HG03342 (cell line): ENCODE measurements around the gene NTRK1.
"Not testable (repeated sequence)": the region's sequence is repeated elsewhere in the genome, so short reads cannot be mapped to it uniquely, and the experiment has no call there.

ENCODE experiments used
- ATAC-seq: cut with Tn5 transposase; IDR thresholded peaks from one replicate; pipeline ENCODE4 v1.9.1; 2021; ENCODE audit warnings: mild to moderate bottlenecking, moderate library complexity; ENCODE audit not compliant: unreplicated experiment

Gene NTRK1

DNA sequence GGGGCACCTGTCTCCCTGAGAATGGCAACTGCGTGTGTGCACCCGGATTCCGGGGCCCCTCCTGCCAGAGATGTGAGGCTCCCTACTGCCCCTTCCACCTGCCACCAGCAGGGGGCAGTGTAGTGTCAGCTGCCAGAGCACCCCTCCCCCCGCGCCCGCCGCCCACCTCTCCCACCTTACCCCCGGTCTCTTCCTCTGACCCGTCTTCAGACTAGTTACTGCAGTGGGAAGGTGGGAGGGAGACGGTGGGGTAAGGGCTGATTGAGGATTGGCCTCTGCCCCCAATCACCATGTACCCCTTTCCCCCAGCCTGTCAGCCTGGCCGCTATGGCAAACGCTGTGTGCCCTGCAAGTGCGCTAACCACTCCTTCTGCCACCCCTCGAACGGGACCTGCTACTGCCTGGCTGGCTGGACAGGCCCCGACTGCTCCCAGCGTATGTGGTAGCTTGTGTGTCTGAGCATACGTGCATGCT, 49.7 kb downstream of the NTRK1 start:
- no peak for ATAC-seq

DNA sequence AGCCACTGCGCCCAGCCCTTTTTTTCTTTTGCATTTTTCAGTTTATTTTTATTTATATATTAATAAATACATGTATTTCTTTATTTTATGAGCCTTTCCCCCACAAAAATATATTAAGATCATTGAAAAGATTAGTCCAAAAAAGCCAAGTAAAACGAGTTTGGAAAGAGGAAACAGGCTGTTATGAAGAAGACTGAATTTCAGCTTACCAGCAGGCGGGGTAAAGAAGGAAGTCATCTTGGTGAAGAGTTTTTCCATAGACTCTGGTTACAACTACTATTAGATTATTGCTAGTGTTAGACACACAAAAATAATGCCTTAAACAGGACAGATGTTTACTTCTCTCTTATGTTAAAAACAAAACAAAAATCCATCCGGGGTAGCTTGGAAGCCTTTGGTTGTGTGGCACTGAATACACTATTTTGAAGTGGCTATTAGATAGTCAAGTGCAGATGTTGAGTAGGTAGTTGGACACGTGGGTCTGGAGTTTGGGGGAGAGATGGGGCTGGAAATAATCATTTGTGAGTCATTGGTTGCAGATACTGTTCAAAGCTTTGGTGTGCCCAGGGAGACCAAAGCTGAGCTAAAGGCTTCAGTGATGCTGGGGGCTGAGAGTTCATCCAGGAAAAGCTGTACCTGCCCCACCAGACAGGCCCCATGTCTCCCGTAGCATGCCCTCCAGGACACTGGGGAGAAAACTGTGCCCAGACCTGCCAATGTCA, 51.1 kb downstream of the NTRK1 start:
- no peak for ATAC-seq

DNA sequence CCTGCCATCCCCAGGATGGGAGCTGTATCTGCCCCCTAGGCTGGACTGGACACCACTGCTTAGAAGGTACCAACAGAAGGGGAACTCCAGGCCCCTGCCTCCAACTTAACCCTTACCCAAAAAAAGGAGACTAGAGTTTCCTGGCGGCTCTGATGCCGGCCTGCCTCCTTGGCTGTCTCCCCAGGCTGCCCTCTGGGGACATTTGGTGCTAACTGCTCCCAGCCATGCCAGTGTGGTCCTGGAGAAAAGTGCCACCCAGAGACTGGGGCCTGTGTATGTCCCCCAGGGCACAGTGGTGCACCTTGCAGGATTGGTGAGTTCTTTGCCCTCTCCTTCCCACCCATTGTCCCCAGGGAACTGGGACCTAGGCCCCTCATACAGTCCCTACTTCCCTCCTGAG, 51.6 kb downstream of the NTRK1 start:
- no peak for ATAC-seq

DNA sequence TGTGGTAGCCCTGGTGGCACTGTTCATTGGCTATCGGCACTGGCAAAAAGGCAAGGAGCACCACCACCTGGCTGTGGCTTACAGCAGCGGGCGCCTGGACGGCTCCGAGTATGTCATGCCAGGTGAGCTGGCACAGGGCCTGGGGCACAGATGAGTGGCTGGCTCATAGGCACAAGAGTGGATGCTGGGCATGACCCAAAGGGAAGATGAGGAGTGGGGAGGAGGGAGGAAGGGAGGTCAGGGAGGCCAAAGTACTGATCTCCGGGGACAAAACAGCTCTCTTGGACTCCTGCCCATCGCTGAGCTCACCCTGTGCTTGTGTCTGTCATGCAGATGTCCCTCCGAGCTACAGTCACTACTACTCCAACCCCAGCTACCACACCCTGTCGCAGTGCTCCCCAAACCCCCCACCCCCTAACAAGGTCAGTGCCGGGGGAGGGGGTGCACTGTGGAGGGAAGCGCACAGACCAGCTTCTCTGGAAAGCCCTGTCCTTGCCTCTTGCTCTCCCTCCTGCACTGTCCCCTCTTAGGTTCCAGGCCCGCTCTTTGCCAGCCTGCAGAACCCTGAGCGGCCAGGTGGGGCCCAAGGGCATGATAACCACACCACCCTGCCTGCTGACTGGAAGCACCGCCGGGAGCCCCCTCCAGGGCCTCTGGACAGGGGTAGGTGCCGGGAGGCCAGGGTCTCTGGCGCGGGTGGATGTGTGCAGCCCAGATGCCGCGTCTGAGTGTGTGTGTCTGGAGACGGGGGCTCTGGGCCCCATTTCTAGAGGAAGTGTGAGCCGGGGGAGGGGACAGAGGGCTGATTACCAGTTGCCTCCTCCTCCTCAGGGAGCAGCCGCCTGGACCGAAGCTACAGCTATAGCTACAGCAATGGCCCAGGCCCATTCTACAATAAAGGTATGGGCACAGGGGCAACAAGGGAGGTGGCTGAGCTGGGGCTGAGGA, 52.5 kb downstream of the NTRK1 start:
- no peak for ATAC-seq

DNA sequence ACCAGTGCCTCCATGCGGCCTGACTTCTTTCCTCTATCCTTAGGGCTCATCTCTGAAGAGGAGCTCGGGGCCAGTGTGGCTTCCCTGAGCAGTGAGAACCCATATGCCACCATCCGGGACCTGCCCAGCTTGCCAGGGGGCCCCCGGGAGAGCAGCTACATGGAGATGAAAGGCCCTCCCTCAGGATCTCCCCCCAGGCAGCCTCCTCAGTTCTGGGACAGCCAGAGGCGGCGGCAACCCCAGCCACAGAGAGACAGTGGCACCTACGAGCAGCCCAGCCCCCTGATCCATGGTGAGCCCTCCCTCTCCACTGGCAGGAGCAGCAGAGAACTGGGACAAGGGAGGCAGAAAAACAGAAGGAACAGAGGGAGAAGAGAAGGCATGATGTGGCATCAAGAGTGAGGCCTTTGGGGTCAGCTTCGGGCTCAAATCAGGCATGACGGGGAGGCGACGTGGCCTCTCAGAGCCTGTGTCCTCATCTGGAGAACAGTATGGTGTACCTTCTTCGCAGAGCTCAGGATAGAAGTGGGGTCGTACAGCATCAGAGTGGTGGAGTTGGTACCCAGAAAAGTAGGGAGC, 53.2 kb downstream of the NTRK1 start:
- no peak for ATAC-seq

DNA sequence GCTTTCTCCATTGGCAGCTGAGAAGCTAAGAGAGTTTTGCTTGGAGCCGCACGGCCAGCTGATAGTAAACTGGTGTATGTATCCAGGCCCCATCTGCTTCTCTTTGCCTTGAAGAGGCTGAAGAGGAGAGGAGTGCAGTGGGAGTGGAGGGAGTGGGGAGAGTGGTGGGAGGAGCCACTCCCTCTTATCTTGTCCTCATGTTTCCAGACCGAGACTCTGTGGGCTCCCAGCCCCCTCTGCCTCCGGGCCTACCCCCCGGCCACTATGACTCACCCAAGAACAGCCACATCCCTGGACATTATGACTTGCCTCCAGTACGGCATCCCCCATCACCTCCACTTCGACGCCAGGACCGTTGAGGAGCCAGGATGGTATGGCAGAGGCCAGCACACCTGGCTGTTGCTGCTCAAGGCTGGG, 53.8 kb downstream of the NTRK1 start:
- ATAC-seq, result no peak

DNA sequence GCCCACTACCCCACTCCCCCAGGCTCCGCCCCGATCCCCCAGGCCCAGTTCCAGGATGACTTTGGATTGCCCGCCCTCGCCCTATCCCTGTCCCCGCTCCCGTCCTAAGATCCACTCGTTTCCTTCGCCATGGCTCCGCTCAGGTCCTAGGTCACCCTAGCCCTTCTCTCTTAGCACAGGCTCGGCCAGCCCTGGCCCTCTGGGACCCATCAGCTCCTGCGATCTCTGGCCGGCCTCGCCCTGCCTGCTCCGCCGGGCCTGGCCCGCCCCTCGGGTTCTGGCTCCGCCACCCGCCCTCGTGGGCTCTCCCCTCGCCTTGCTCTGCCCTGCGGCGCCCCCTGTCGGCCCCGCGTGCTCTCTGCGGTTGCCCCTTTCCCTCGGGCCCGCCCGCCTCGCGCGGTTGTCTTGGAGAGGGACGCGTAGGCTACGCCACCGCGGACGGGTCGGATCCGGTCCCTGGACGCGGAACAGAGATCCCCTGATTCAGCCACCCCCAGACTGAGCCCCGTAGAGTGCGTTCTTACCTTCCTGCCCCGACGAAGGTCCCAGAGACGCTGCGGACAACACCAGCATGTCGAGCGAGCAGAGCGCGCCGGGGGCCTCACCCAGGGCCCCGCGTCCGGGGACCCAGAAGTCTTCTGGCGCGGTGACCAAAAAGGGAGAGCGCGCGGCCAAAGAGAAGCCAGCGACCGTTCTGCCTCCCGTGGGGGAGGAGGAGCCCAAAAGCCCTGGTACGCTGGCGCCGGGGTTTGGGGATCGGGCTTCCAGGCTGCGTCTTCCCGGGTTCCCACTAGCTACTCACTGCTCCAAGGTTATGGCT, 59.8 kb downstream of the NTRK1 start, which contains the start of gene LRRC71:
Gene LRRC71, plus strand, starts transcription at position 400 of the 820 bp plus-strand sequence. Its CDS starts 172 bp downstream, at position 572.
- no peak for ATAC-seq

DNA sequence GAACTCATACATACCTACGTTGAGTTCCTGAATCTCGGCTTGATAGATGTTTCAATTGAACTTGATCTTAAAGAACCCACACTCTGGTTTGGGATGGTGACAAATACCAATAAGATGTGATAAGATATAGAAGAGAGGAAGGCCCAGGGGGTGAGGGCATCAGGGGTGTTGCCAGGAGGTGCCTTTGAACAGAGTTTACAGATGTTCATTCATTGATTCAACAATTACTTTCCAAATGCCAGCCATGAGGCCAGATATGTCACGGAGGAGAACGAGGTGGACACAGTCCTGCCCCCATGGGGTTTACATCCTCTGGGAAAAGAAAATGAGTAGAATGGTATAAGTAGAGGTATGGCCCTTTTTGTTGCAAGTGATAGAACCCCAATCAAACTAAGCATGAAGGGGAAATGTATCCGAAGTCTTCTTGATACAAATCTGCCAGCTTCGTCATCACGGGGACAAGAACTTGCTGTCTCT, 60.4 kb downstream of the NTRK1 start:
- no peak for ATAC-seq

DNA sequence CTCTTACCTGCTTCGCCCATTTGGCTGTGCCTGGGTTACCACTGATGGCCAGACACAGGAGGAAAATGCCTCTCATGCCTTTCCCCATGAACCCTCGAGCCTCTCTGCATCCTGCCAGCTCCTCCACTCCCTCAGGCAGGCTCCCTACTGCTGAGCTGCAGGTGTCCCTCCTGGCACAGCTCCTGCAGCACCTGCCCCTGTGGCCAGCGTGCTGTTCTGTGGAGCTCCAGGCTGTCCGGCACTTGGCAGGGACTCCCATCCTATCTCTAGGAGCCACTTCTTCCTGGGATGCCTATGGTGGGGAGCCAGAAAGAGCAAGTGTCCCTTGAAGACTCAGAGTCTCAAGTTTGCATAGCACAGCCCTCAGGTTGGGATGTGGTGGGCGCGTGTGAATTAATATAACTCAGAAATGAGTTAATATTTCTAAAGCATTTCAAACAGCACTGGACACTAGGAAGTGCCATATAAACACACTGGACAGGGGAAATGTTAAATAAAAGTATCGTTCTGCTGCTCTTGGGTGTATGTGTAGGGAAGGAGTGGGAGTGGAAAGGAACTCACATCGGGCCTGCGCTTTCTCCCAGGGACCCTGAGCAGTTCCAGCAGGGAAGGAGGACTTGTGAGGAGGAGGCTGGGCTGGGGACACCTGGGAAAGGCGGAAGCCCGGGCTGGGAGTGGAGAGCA, 62.5 kb downstream of the NTRK1 start:
- no peak for ATAC-seq

DNA sequence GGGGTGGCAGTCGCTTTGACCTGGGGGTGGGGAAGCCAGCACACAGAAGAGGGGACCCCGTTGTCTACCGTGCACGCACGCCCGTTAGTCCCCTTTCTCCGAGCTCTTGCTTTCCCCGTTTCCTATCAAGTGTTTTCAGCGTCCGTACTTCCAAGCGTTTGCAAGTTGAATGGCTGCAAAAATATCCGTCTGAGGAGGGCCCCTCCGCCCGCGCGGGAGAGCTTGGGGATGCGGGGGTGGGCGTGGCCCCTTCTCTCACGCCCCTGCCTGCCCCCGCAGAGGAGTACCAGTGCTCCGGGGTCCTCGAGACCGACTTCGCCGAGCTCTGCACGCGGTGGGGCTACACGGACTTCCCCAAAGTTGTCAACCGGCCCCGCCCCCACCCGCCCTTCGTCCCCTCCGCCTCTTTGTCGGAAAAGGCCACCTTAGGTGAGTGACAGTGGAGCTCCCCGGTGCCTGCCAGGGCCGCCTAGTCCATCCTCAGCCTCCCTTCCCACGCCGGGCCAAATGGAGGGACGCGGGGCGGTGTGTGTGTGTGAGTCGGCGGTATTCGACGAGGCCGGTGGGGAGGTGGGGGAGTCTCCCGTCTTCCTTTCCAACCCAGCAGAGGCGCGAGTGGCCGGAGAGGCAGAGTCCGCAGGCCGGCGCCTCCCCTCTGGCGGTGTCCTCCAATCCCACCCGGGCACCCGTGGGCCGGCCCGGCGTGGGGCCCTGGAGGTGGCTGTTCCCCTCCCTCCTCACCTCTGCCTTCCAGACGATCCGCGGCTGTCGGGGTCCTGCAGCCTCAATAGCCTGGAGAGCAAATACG, 63.2 kb downstream of the NTRK1 start:
- no peak for ATAC-seq

DNA sequence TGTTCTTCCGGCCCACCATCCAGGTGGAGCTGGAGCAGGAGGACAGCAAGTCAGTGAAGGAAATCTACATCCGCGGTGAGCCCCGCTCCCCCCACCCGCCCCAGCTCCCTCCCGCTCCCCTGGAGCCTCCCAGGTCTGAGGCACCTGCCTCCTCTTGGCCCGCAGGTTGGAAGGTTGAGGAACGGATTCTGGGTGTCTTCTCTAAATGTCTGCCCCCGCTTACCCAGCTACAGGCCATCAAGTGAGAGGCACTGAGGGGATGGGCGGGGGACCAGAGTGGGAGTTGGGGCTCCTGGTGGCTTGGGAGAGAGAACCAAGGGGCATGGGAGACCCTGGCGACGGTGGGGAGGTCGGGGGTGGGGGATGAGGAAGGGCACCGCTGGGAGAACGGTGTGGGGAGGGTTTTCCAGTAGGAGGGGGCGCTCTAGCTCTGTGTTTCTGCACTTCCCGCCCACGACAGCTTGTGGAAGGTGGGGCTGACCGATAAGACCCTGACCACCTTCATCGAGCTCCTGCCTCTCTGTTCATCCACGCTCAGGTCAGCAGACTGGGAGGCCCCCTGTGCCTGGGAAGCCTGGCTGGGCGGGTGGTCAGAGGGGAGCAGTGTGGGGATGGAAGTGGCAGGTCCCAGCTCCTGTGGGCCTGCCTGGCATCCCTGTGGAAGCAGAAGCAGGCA, 64.0 kb downstream of the NTRK1 start:
- ATAC-seq, result no peak

DNA sequence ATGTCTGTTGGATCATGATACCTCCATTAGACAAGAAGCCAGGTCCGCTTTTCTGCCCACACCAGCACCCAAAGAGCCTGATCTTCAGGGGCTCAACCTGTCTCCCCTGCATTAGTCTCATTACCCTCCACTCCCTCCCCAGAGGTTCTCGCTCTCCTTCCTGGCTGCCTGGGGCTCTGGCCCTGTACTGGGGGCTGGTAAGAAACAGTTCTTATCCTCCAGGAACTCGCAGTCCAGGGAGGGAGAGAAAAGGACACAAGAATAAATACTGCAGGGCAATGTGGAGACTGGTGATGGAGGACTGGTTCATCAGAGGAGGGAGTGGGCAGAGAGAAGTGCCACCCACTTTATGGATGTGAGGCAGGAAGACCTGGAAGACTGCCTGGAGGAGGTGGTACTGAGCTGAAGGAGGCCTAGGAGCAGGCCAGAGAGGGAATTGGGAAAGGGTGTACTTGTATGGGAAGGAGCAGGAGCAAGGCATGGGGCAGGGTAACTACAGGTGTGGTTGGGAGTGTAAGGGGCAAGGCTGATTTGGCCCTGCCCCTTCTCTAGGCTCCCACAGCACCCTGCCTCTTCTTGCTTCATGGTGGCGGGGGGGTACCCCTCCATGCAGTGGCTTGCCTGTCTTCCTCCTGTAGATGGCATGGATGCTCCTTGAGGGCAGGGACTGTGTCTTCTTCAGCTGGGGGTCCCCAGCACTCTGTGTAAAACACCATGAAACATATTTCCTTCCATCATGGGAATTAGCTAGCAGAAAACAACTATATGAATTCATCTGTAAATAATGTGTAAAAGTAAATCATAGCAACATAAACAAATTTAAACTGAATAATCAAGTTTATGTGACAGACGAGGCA, 64.7 kb downstream of the NTRK1 start:
- no peak for ATAC-seq

DNA sequence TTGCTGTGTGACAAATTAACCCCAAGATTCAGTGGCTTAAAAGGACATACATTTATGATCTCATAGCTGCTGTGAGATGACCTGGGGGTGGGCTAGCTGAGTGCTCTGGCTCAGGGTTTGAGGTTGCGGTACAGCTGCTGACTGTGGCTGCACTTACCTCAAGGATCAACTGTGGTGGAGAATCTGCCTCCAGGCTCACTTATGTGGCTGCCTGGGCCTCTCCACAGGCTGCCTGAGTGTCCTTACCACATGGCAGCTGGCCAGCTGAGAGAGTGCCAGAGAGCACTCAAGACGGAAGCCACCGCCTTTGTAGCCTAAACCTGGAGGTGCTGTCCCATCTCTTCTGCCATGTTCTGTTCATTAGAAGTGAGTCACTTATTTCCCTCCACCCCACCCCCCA, 65.5 kb downstream of the NTRK1 start:
- ATAC-seq, result no peak

DNA sequence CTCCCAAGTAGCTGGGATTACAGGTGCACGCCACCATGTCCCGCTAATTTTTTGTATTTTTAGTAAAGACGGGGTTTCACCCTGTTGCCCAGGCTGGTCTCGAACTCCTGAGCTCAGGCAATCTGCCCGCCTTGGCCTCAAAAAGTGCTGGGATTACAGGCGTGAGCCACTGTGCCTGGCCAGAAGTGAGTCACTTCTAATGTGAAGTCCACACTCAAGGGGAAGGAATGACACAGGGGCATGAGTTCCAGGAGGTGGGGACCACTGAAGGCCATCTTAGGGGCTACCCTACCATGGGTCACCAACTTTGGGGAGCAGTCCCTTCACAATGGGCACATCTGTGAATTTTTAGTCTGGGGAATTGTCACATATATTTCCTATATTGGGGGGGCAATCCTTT, 66.0 kb downstream of the NTRK1 start:
- not testable (repeated sequence) for ATAC-seq

DNA sequence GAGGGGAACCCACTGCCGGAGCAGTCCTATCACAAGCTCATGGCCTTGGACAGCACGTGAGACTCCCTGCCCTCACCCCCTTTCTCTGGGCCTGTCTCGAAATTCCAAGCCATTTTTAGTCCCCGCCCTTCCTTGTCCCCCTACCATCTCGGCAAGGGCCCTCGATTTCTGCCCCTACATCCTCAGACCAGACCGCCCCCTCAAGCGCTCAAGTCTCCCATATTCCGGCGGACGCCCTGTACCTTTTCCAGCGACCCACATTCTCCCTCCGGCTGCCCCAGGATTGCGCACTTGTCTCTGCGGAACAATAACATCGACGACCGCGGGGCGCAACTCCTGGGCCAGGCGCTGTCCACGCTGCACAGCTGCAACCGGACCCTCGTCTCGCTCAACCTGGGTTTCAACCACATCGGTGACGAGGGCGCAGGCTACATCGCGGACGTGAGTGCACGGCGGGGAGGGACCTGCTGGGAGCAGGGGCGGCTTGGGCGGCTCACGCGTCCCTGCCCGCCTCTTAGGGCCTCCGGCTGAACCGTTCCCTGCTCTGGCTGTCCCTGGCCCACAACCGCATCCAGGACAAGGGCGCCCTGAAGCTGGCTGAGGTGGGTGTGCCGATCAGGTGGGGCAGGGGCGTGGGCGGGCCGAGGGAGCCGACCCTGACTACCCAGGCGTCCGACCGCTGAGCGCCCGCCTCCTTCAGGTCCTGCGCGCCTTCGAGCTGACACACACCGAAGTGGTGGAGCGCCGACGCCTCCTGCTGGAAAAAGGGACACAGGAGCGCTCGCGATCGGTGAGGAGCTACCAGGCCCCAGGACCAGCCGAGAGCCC, 66.8 kb downstream of the NTRK1 start:
- ATAC-seq, result no peak

DNA sequence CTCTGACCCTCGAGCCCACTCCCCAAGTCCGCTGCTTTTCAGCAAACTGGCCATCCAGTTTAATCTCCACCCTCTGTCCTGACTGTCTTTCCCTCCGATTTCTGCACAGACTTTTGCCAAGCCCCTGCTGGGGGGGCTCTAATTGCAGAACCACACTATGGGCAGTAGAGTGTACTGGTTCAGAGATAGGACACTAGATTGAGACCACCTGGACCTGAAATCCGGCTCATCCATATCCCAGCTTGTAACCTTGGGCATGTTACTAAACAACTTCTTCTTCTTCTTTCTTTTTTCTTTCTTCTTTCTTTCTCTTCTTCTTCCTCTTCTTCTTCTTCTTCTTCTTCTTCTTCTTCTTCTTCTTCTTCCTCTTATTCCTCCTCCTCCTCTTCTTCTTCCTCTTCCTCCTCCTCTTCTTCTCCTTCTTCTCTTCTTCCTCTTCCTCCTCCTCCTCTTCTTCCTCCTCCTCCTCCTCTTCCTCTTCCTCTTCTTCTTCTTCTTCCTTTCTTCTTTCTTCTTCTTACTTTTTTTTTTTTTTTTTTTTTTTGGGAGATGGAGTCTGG, 67.5 kb downstream of the NTRK1 start:
- ATAC-seq, result no peak
